ENCODE results near the gene RASGRF1.

Gene RASGRF1

GRCh38 chr15:79067072-79067833, 23.3 kb downstream of the RASGRF1 start:
- H3K27me3 ChIP-seq (ENCODE audit: insufficient read depth, low read length, poor library complexity, severe bottlenecking), result no peaks in the 10 kb centered on the region
- no peaks in the 10 kb centered on the region for H3K79me2 ChIP-seq (ENCODE audit: insufficient read depth, low read length)
- H3K4me3 ChIP-seq (ENCODE audit: low read length, poor library complexity, severe bottlenecking), result no peak overlapping the region
- no peaks in the 10 kb centered on the region for H3K9me3 ChIP-seq (ENCODE audit: insufficient read depth, low read depth, low read length)
- H3K9me2 ChIP-seq (replicated peaks; ENCODE audit: low read depth, low read length), result no peaks in the 10 kb centered on the region
- no peak overlapping the region for H3K9ac ChIP-seq (ENCODE audit: low read depth, low read length, poor library complexity, severe bottlenecking)
- H3F3A ChIP-seq (ENCODE audit: low read depth), result no peaks in the 10 kb centered on the region
- no peaks in the 10 kb centered on the region for H3K36me3 ChIP-seq (ENCODE audit: insufficient read depth, low read length)
- no peak overlapping the region for H3K4me2 ChIP-seq (ENCODE audit: low read depth, low read length, poor library complexity, severe bottlenecking)
- H2AFZ ChIP-seq (ENCODE audit: low read length), result no peak overlapping the region
- no peak for TF ChIP-seq EZH2phosphoT487 (IDR thresholded peaks at IDR 0.05; ENCODE audit: borderline replicate concordance)
- no peak for TF ChIP-seq CTCF (conservative IDR thresholded peaks at IDR 0.05; ENCODE audit: low read length)
- no peaks in the 10 kb centered on the region for H3K4me1 ChIP-seq (ENCODE audit: insufficient read depth, low read length, poor library complexity, severe bottlenecking)
- H4K20me1 ChIP-seq (ENCODE audit: insufficient read depth, low read length, poor library complexity, severe bottlenecking), result no peaks in the 10 kb centered on the region

GRCh38 chr15:79066391-79067071, 24.0 kb downstream of the RASGRF1 start:
- no peaks in the 10 kb centered on the region for H3F3A ChIP-seq (ENCODE audit: low read depth)
- H3K79me2 ChIP-seq (ENCODE audit: insufficient read depth, low read length), result no peaks in the 10 kb centered on the region
- no peaks in the 10 kb centered on the region for H4K20me1 ChIP-seq (ENCODE audit: insufficient read depth, low read length, poor library complexity, severe bottlenecking)
- no peaks in the 10 kb centered on the region for H3K9me2 ChIP-seq (replicated peaks; ENCODE audit: low read depth, low read length)
- no peaks in the 10 kb centered on the region for H3K36me3 ChIP-seq (ENCODE audit: insufficient read depth, low read length)
- H3K4me2 ChIP-seq (ENCODE audit: low read depth, low read length, poor library complexity, severe bottlenecking), result no peak overlapping the region
- H3K9ac ChIP-seq (ENCODE audit: low read depth, low read length, poor library complexity, severe bottlenecking), result no peak overlapping the region
- H2AFZ ChIP-seq (ENCODE audit: low read length), result no peak overlapping the region
- no peak overlapping the region for H3K4me3 ChIP-seq (ENCODE audit: low read length, poor library complexity, severe bottlenecking)
- no peak for TF ChIP-seq EZH2phosphoT487 (IDR thresholded peaks at IDR 0.05; ENCODE audit: borderline replicate concordance)
- TF ChIP-seq CTCF (conservative IDR thresholded peaks at IDR 0.05; ENCODE audit: low read length), result no peak
- H3K4me1 ChIP-seq (ENCODE audit: insufficient read depth, low read length, poor library complexity, severe bottlenecking), result no peaks in the 10 kb centered on the region
- no peaks in the 10 kb centered on the region for H3K27me3 ChIP-seq (ENCODE audit: insufficient read depth, low read length, poor library complexity, severe bottlenecking)
- H3K9me3 ChIP-seq (ENCODE audit: insufficient read depth, low read depth, low read length), result no peaks in the 10 kb centered on the region

GRCh38 chr15:79065706-79066376, 24.7 kb downstream of the RASGRF1 start:
- Histone ChIP-seq H3K4me2 (ENCODE audit: low read depth, low read length, poor library complexity, severe bottlenecking) (no peak overlapping the region), H3K9ac (ENCODE audit: low read depth, low read length, poor library complexity, severe bottlenecking) (no peak overlapping the region), H3K79me2 (ENCODE audit: insufficient read depth, low read length) (no peaks in the 10 kb centered on the region), H3K27me3 (ENCODE audit: insufficient read depth, low read length, poor library complexity, severe bottlenecking) (no peaks in the 10 kb centered on the region), H3K4me1 (ENCODE audit: insufficient read depth, low read length, poor library complexity, severe bottlenecking) (no peaks in the 10 kb centered on the region), H3K36me3 (ENCODE audit: insufficient read depth, low read length) (no peaks in the 10 kb centered on the region), H4K20me1 (ENCODE audit: insufficient read depth, low read length, poor library complexity, severe bottlenecking) (no peaks in the 10 kb centered on the region), H3K9me3 (ENCODE audit: insufficient read depth, low read depth, low read length) (no peaks in the 10 kb centered on the region), H3K9me2 (replicated peaks; ENCODE audit: low read depth, low read length) (no peaks in the 10 kb centered on the region), H2AFZ (ENCODE audit: low read length) (no peak overlapping the region), H3K4me3 (ENCODE audit: low read length, poor library complexity, severe bottlenecking) (no peak overlapping the region), H3F3A (ENCODE audit: low read depth) (no peaks in the 10 kb centered on the region)
- no peak for TF ChIP-seq CTCF (conservative IDR thresholded peaks at IDR 0.05; ENCODE audit: low read length)
- no peak for TF ChIP-seq EZH2phosphoT487 (IDR thresholded peaks at IDR 0.05; ENCODE audit: borderline replicate concordance)
